ENCODE results near the gene LDHAL6A.

The LDHAL6A gene

DNA sequence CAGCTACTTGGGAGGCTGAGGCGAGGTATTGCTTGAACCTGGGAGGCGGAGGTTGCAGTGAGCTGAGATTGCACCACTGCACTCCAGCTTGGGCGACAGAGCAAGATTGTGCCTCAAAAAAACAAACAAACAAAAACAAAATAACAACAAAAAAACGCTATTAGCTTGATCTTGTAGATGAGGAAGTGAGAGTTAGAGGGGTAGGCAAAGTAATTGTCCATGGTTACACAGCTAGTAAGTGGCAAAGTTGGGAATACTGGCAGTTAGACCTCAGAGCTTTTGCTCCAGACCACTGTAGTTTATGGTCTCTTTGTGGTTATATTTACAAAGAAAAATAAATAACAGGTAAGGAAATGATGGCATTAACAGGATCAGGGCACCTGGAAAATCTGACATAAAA is 28.4 kb upstream of the LDHAL6A start:
- H3K36me3 ChIP-seq (ENCODE audit: insufficient read depth, low read length), result no peaks in the 10 kb centered on the region
- no peak overlapping the region for H3K4me3 ChIP-seq (ENCODE audit: low read depth, low read length, poor library complexity, severe bottlenecking)
- no peaks in the 10 kb centered on the region for H3K4me1 ChIP-seq (ENCODE audit: insufficient read depth, low read length, severe bottlenecking)
- no peak overlapping the region for H2AFZ ChIP-seq (ENCODE audit: low read length)
- TF ChIP-seq EZH2 (IDR thresholded peaks at IDR 0.05; ENCODE audit: borderline replicate concordance, low read length), result no peak
- TF ChIP-seq, protein P1, sequence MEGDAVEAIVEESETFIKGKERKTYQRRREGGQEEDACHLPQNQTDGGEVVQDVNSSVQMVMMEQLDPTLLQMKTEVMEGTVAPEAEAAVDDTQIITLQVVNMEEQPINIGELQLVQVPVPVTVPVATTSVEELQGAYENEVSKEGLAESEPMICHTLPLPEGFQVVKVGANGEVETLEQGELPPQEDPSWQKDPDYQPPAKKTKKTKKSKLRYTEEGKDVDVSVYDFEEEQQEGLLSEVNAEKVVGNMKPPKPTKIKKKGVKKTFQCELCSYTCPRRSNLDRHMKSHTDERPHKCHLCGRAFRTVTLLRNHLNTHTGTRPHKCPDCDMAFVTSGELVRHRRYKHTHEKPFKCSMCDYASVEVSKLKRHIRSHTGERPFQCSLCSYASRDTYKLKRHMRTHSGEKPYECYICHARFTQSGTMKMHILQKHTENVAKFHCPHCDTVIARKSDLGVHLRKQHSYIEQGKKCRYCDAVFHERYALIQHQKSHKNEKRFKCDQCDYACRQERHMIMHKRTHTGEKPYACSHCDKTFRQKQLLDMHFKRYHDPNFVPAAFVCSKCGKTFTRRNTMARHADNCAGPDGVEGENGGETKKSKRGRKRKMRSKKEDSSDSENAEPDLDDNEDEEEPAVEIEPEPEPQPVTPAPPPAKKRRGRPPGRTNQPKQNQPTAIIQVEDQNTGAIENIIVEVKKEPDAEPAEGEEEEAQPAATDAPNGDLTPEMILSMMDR (IDR thresholded peaks at IDR 0.05; ENCODE audit: low read length), result no peak
- no peak overlapping the region for H3K9ac ChIP-seq (ENCODE audit: low read length)
- no peaks in the 10 kb centered on the region for H3F3A ChIP-seq (ENCODE audit: insufficient read depth, low read length)
- H3K27me3 ChIP-seq (ENCODE audit: insufficient read depth, low read length), result no peaks in the 10 kb centered on the region
- no peak overlapping the region for H3K4me2 ChIP-seq (ENCODE audit: low read length)
- no peaks in the 10 kb centered on the region for H4K20me1 ChIP-seq (ENCODE audit: insufficient read depth, low read length)
- no peaks in the 10 kb centered on the region for H3K9me3 ChIP-seq (ENCODE audit: low read length)
- H3K9me2 ChIP-seq (ENCODE audit: low read depth, low read length), result no peaks in the 10 kb centered on the region
- H3K79me2 ChIP-seq (ENCODE audit: insufficient read depth, low read length), result no peaks in the 10 kb centered on the region
- no peak overlapping the region for H3K27ac ChIP-seq (ENCODE audit: low read depth, low read length, poor library complexity, severe bottlenecking)

DNA sequence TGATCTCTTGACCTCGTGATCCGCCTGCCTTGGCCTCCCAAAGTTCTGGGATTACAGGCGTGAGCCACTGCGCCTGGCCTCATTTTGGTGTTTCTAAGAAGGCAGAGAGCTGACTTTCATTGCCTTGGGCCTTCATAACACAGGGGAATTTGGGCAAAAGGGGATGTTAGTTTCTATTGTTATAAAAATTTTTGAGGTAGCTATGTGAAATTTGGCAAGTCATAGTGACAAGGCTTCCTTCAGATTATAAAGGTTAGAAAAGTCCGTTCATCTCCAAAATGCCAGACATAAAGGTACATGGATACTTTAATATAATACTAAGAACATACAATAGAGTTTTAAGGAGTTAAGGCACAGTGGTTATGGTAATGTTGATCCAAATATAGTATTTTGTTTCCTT is 26.3 kb upstream of the LDHAL6A start:
- H2AFZ ChIP-seq (ENCODE audit: low read length), result no peak overlapping the region
- H3F3A ChIP-seq (ENCODE audit: insufficient read depth, low read length), result no peaks in the 10 kb centered on the region
- H3K4me1 ChIP-seq (ENCODE audit: insufficient read depth, low read length, severe bottlenecking), result no peaks in the 10 kb centered on the region
- H3K79me2 ChIP-seq (ENCODE audit: insufficient read depth, low read length), result no peaks in the 10 kb centered on the region
- no peaks in the 10 kb centered on the region for H3K9me3 ChIP-seq (ENCODE audit: low read length)
- TF ChIP-seq, protein P1 (IDR thresholded peaks at IDR 0.05; ENCODE audit: low read length), result no peak
- TF ChIP-seq EZH2 (IDR thresholded peaks at IDR 0.05; ENCODE audit: borderline replicate concordance, low read length), result no peak
- H3K4me3 ChIP-seq (ENCODE audit: low read depth, low read length, poor library complexity, severe bottlenecking), result no peak overlapping the region
- H4K20me1 ChIP-seq (ENCODE audit: insufficient read depth, low read length), result no peaks in the 10 kb centered on the region
- no peak overlapping the region for H3K27ac ChIP-seq (ENCODE audit: low read depth, low read length, poor library complexity, severe bottlenecking)
- no peak overlapping the region for H3K9ac ChIP-seq (ENCODE audit: low read length)
- no peaks in the 10 kb centered on the region; the same call in 1 of the 2 replicates for H3K27me3 ChIP-seq (ENCODE audit: insufficient read depth, low read length)
- H3K36me3 ChIP-seq (ENCODE audit: insufficient read depth, low read length), result no peaks in the 10 kb centered on the region
- no peaks in the 10 kb centered on the region for H3K9me2 ChIP-seq (ENCODE audit: low read depth, low read length)
- H3K4me2 ChIP-seq (ENCODE audit: low read length), result no peak overlapping the region

DNA sequence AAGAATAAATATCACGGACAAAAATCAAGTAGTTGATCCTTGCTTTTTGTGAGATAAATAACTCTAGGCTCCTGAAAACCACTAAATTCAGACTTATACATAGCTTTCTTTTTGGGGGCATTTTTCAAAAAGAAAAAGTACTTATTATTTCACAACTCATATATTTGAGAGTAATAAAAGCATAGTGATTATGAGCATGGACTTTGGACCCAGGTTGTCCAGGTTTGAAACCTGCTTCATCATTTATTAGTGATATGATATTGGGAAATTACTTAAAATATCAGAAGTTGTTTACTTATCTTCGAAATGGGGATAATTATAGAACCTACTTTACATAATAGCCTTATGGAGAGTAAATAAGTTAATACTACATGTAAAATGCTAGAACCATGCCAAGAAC is 17.0 kb upstream of the LDHAL6A start:
- Histone ChIP-seq H3K4me1 (ENCODE audit: insufficient read depth, low read length, severe bottlenecking) (no peaks in the 10 kb centered on the region), H3K4me2 (ENCODE audit: low read length) (no peak overlapping the region), H3K27me3 (ENCODE audit: insufficient read depth, low read length) (peaks cover 3% of the 10 kb centered on the region; the same call in 1 of the 2 replicates), H3K36me3 (ENCODE audit: insufficient read depth, low read length) (no peaks in the 10 kb centered on the region; the same call in 1 of the 2 replicates), H3K4me3 (ENCODE audit: low read depth, low read length, poor library complexity, severe bottlenecking) (no peak overlapping the region), H4K20me1 (ENCODE audit: insufficient read depth, low read length) (no peaks in the 10 kb centered on the region), H3K9me2 (ENCODE audit: low read depth, low read length) (no peaks in the 10 kb centered on the region), H3K9me3 (ENCODE audit: low read length) (peaks cover 5% of the 10 kb centered on the region), H3K79me2 (ENCODE audit: insufficient read depth, low read length) (no peaks in the 10 kb centered on the region), H2AFZ (ENCODE audit: low read length) (no peak overlapping the region), H3K27ac (ENCODE audit: low read depth, low read length, poor library complexity, severe bottlenecking) (no peak overlapping the region), H3F3A (ENCODE audit: insufficient read depth, low read length) (no peaks in the 10 kb centered on the region), H3K9ac (ENCODE audit: low read length) (no peak overlapping the region)
- TF ChIP-seq, protein P1 (IDR thresholded peaks at IDR 0.05; ENCODE audit: low read length), result no peak
- TF ChIP-seq EZH2 (IDR thresholded peaks at IDR 0.05; ENCODE audit: borderline replicate concordance, low read length), result no peak

Measured in OCI-LY1 (cell line).